Measurements from ENCODE around the gene GMPPA. TPM values are rescaled to one million over a fixed set of nuclear protein-coding genes. Genes with fewer than 3 reads are reported as not detected.

The GMPPA gene
- total and polyA plus RNA-seq, 4 donors = 20.2 to 59.4 (median 43.4) TPM

GRCh38 chr2:219509780-219510511 lies 11.3 kb downstream of the GMPPA start:
- no peak overlapping the region for H3K9ac ChIP-seq (ENCODE audit: low read depth in 1 of 2, low read length in 2 of 2)
- WGBS = 1% methylated on average over 26 of the region's 26 CpGs
- H3K27ac ChIP-seq (ENCODE audit: low read depth in 1 of 2, low read length in 2 of 2) = no peak overlapping the region
- H3K36me3 ChIP-seq (ENCODE audit: control insufficient read depth in 4 of 4, insufficient read depth in 3 of 4, low read depth in 1 of 4, low read length in 3 of 4) = peaks cover 0 to 13% (median 7%) of the 10 kb centered on the region in 4 donors
- peaks cover 0 to 9% (median 6%) of the 10 kb centered on the region in 4 donors for H3K4me1 ChIP-seq (ENCODE audit: control insufficient read depth in 4 of 4, insufficient read depth in 4 of 4, low read length in 3 of 4)
- peak; percentile 83 for DNase-seq (ENCODE audit: low spot score)
- TF ChIP-seq RAD21 (IDR thresholded peaks at IDR 0.05) (no peak), HNF4A (conservative IDR thresholded peaks at IDR 0.05) (no peak), GABPA (IDR thresholded peaks at IDR 0.05 in 1 of 2, conservative IDR thresholded peaks at IDR 0.05 in 1 of 2) (no peak), EGR1 (IDR thresholded peaks at IDR 0.05; ENCODE audit: low read depth in 2 of 2) (no peak)
- TF ChIP-seq, protein P1, sequence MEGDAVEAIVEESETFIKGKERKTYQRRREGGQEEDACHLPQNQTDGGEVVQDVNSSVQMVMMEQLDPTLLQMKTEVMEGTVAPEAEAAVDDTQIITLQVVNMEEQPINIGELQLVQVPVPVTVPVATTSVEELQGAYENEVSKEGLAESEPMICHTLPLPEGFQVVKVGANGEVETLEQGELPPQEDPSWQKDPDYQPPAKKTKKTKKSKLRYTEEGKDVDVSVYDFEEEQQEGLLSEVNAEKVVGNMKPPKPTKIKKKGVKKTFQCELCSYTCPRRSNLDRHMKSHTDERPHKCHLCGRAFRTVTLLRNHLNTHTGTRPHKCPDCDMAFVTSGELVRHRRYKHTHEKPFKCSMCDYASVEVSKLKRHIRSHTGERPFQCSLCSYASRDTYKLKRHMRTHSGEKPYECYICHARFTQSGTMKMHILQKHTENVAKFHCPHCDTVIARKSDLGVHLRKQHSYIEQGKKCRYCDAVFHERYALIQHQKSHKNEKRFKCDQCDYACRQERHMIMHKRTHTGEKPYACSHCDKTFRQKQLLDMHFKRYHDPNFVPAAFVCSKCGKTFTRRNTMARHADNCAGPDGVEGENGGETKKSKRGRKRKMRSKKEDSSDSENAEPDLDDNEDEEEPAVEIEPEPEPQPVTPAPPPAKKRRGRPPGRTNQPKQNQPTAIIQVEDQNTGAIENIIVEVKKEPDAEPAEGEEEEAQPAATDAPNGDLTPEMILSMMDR (IDR thresholded peaks at IDR 0.05; ENCODE audit: low read depth, low read length, missing input control) = peak; percentile 45
- H3K4me3 ChIP-seq (ENCODE audit: low read depth in 1 of 3, low read length in 3 of 3) = no peak overlapping the region
- no peaks in the 10 kb centered on the region for H3K9me3 ChIP-seq (ENCODE audit: control insufficient read depth in 4 of 4, low read length in 3 of 4)
- no peaks in the 10 kb centered on the region for H3K27me3 ChIP-seq (ENCODE audit: control insufficient read depth in 4 of 4, insufficient read depth in 4 of 4, low read length in 3 of 4)

DNA sequence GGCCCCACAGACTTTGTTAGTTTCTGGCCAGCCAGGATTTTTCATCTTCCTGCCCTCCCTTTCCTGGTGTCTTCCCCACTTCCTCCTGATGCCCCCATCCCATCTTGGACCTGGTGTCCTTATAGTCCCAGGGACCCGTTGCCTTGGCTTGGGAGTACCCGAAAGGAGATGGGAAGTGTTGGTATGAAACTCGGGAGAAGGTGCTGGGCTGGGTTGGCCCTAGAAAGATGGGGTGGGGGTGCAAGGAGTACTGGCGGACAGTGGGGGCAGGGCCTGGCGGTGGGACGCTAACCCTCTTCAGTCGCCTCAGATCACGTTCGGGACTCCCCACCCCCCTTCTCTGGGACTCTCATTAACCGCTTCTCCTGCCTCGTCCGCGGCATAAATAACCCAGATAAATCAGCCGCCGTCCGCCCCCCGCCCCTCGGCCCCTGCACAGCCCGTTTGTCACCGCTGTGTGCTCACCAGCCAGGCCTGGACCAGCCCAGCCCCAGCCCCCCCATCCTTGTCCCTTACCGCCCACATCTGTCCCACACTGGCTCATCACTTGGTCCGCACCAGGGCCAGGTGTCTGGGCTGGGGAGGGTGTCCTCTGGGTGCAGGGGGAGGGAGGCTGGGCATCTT lies 11.9 kb downstream of the GMPPA start:
- peaks cover 0 to 8% (median 5%) of the 10 kb centered on the region in 4 donors for H3K36me3 ChIP-seq (ENCODE audit: control insufficient read depth in 4 of 4, insufficient read depth in 3 of 4, low read depth in 1 of 4, low read length in 3 of 4)
- H3K27me3 ChIP-seq (ENCODE audit: control insufficient read depth in 4 of 4, insufficient read depth in 4 of 4, low read length in 3 of 4) = no peaks in the 10 kb centered on the region
- 25% methylated on average over 22 of the region's 22 CpGs for WGBS
- H3K4me3 ChIP-seq (ENCODE audit: low read depth in 1 of 3, low read length in 3 of 3) = no peak overlapping the region
- no peak overlapping the region for H3K27ac ChIP-seq (ENCODE audit: low read depth in 1 of 2, low read length in 2 of 2)
- H3K9me3 ChIP-seq (ENCODE audit: control insufficient read depth in 4 of 4, low read length in 3 of 4) = no peaks in the 10 kb centered on the region
- no peak overlapping the region for H3K9ac ChIP-seq (ENCODE audit: low read depth in 1 of 2, low read length in 2 of 2)
- TF ChIP-seq EGR1 (IDR thresholded peaks at IDR 0.05; ENCODE audit: low read depth in 2 of 2) = no peak
- no peak for TF ChIP-seq HNF4G (IDR thresholded peaks at IDR 0.05)
- no peak for TF ChIP-seq GABPA (IDR thresholded peaks at IDR 0.05 in 1 of 2, conservative IDR thresholded peaks at IDR 0.05 in 1 of 2)
- no peak for TF ChIP-seq JUND (IDR thresholded peaks at IDR 0.05)
- no peak for DNase-seq (ENCODE audit: low spot score)
- peaks cover 0 to 9% (median 6%) of the 10 kb centered on the region in 4 donors for H3K4me1 ChIP-seq (ENCODE audit: control insufficient read depth in 4 of 4, insufficient read depth in 4 of 4, low read length in 3 of 4)

DNA sequence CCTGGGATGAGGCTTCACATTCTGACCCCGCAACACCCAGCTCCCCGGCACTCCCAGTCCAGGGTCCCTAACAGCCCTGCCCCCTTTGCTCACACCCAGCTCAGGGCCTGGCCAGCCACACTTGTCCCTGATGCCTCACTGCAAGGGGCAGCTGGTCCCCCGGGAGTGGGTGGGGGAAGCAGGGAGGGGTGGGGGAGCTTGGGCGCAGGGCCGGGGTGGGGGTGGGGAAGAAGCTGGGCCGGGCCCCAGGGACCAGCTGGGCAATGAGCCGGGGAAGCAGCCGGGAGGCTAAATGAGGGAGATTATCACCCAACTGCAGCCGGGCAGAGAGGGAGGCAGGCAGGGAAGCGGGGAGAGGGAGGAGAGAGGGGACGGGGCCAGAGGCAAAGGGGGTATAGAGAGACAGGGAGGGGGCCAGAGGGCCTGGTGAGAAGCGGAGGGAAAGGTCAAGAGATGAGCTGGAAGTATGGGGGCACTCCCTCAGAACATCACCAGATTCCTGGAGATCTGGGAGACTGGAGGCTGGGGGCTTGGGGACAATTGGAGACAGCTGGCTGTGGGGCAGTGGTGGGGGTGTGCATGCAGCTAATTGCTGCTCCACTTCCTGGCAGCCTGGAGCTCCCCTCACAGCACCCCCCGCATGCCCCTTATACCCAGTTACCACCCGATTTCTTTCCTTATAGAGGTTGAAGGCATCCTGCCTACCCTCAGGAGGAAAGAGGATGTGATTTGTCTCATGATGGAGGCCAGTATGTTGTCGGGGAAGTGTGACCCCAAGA lies 13.0 kb downstream of the GMPPA start:
- no peak overlapping the region for H3K4me3 ChIP-seq (ENCODE audit: low read depth in 1 of 3, low read length in 3 of 3)
- peak; percentile 77 for DNase-seq (ENCODE audit: low spot score)
- peaks cover 0 to 9% (median 6%) of the 10 kb centered on the region in 4 donors for H3K4me1 ChIP-seq (ENCODE audit: control insufficient read depth in 4 of 4, insufficient read depth in 4 of 4, low read length in 3 of 4)
- H3K27me3 ChIP-seq (ENCODE audit: control insufficient read depth in 4 of 4, insufficient read depth in 4 of 4, low read length in 3 of 4) = no peaks in the 10 kb centered on the region
- H3K9ac ChIP-seq (ENCODE audit: low read depth in 1 of 2, low read length in 2 of 2) = no peak overlapping the region
- H3K27ac ChIP-seq (ENCODE audit: low read depth in 1 of 2, low read length in 2 of 2) = no peak overlapping the region
- H3K9me3 ChIP-seq (ENCODE audit: control insufficient read depth in 4 of 4, low read length in 3 of 4) = no peaks in the 10 kb centered on the region
- TF ChIP-seq JUND (IDR thresholded peaks at IDR 0.05) (no peak), NR2F2 (IDR thresholded peaks at IDR 0.05) (no peak), HNF4A (conservative IDR thresholded peaks at IDR 0.05) (no peak), FOXA2 (IDR thresholded peaks at IDR 0.05) (no peak), RXRA (IDR thresholded peaks at IDR 0.05) (no peak), HNF4G (IDR thresholded peaks at IDR 0.05) (no peak), REST (IDR thresholded peaks at IDR 0.05) (no peak), EGR1 (IDR thresholded peaks at IDR 0.05; ENCODE audit: low read depth in 2 of 2) (no peak)
- WGBS = 45% methylated on average over 15 of the region's 15 CpGs
- H3K36me3 ChIP-seq (ENCODE audit: control insufficient read depth in 4 of 4, insufficient read depth in 3 of 4, low read depth in 1 of 4, low read length in 3 of 4) = peaks cover 0 to 3% (median 1%) of the 10 kb centered on the region in 4 donors

Data from liver (tissue), 9 donors.